ENCODE results near the gene LCA5.

GRCh38 chr6:79506251-79506650, 31.0 kb downstream of the LCA5 start:
- TF ChIP-seq CTCF (IDR thresholded peaks at IDR 0.05) = no peak
- TF ChIP-seq POLR2AphosphoS5 (IDR thresholded peaks at IDR 0.05) = no peak
- no peak for TF ChIP-seq POLR2A (IDR thresholded peaks at IDR 0.05)
